MM.1S (cell line): ENCODE data around the gene LOXHD1.

Experiments used
- DNase-seq: peaks from one replicate; pipeline ENCODE4 v3.0.0-alpha.2; 2015
- H2AFZ ChIP-seq: fragments of 300-600 bp; sonication (generic); 2 replicates; pipeline ENCODE4 v1.6.0; 2016; ENCODE audit warnings: antibody characterized with exemption, low read length
- H3F3A ChIP-seq: fragments of 300-600 bp; sonication (generic); 2 replicates; pipeline ENCODE4 v1.6.1; 2016; ENCODE audit warnings: mild to moderate bottlenecking, antibody characterized with exemption, low read length, moderate library complexity, mixed read lengths; ENCODE audit not compliant: insufficient read depth
- H3K27ac ChIP-seq: fragments of 300-600 bp; sonication (generic); 2 replicates; pipeline ENCODE4 v1.5.1; 2016; ENCODE audit warnings: mild to moderate bottlenecking, low read length
- H3K27me3 ChIP-seq: fragments of 300-600 bp; sonication (generic); replicated peaks from 2 replicates; pipeline ENCODE4 v1.6.0; 2016; ENCODE audit warnings: low read length; ENCODE audit not compliant: insufficient read depth
- H3K36me3 ChIP-seq: fragments of 300-600 bp; sonication (generic); replicated peaks from 2 replicates; pipeline ENCODE4 v1.6.1; 2016; ENCODE audit warnings: mild to moderate bottlenecking, low read length, mixed read lengths; ENCODE audit not compliant: insufficient read depth
- H3K4me1 ChIP-seq: fragments of 300-600 bp; sonication (generic); 2 replicates; pipeline ENCODE4 v1.6.1; 2016; ENCODE audit warnings: low read length, mixed read lengths
- H3K4me2 ChIP-seq: fragments of 300-600 bp; sonication (generic); 2 replicates; pipeline ENCODE4 v1.6.0; 2016; ENCODE audit warnings: low read depth, low read length
- H3K4me3 ChIP-seq: fragments of 300-600 bp; sonication (generic); 2 replicates; pipeline ENCODE4 v1.5.1; 2016; ENCODE audit warnings: low read length, mixed read lengths
- H3K79me2 ChIP-seq: fragments of 300-600 bp; sonication (generic); 2 replicates; pipeline ENCODE4 v1.6.1; 2016; ENCODE audit warnings: mixed run types, low read length, mixed read lengths
- H3K9ac ChIP-seq: fragments of 300-600 bp; sonication (generic); 2 replicates; pipeline ENCODE4 v1.6.1; 2016; ENCODE audit warnings: low read length, mixed read lengths
- H3K9me2 ChIP-seq: fragments of 300-600 bp; sonication (generic); replicated peaks from 2 replicates; pipeline ENCODE4 v1.6.1; 2016; ENCODE audit warnings: mild to moderate bottlenecking, low read length, mixed read lengths; ENCODE audit not compliant: insufficient read depth
- H3K9me3 ChIP-seq: fragments of 300-600 bp; sonication (generic); replicated peaks from 2 replicates; pipeline ENCODE4 v1.6.1; 2016; ENCODE audit warnings: mild to moderate bottlenecking, low read length, mixed read lengths; ENCODE audit not compliant: insufficient read depth
- H4K20me1 ChIP-seq: fragments of 300-600 bp; sonication (generic); 2 replicates; pipeline ENCODE4 v1.6.1; 2016; ENCODE audit warnings: mild to moderate bottlenecking, low read length, moderate library complexity, mixed read lengths; ENCODE audit not compliant: insufficient read depth
- CTCF ChIP-seq: fragments of 300-600 bp; sonication (generic); IDR thresholded peaks from 2 replicates; pipeline ENCODE4 v1.5.1; 2016; ENCODE audit warnings: antibody characterized with exemption, low read length, mixed read lengths
- EZH2 ChIP-seq: fragments of 300-600 bp; sonication (generic); optimal IDR thresholded peaks from 2 replicates; pipeline ENCODE3; 2017; ENCODE audit warnings: low read depth, mild to moderate bottlenecking, antibody characterized with exemption, low read length, mixed read lengths
- EZH2phosphoT487 ChIP-seq: fragments of 300-600 bp; sonication (generic); IDR thresholded peaks from 2 replicates; pipeline ENCODE4 v1.6.1; 2018; ENCODE audit warnings: antibody characterized with exemption, low read length

LOXHD1 gene

DNA sequence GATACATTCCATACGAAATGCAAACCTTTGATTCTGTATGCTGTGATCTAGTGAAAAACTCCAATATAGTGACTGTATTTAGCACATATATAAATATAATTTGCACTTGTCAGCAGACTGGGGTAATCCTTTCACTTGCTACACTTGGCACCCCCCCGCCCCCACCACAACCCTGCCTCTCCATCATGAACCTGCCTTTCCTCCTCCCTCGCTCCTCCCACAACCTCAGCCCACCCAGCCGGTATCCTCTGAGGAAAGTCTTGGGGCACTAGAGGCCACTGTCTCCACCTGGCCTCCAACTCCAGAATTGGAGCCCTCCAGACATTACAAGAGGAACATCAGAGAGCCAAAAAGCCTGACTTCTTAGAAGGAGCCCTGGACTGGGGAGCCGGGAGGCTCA lies 196.3 kb downstream of the LOXHD1 start:
- Histone ChIP-seq H3K4me3 (no peak overlapping the region), H3K79me2 (no peaks in the 10 kb centered on the region), H3K27ac (no peak overlapping the region), H3K9me3 (no peaks in the 10 kb centered on the region), H3K36me3 (no peaks in the 10 kb centered on the region), H3F3A (no peaks in the 10 kb centered on the region), H4K20me1 (no peaks in the 10 kb centered on the region), H3K4me1 (no peaks in the 10 kb centered on the region), H2AFZ (no peak overlapping the region), H3K9ac (no peak overlapping the region), H3K27me3 (no peaks in the 10 kb centered on the region), H3K9me2 (no peaks in the 10 kb centered on the region), H3K4me2 (no peak overlapping the region)
- DNase-seq: no peak
- TF ChIP-seq EZH2phosphoT487 (no peak), CTCF (no peak), EZH2 (no peak)

- Histone ChIP-seq H3K4me2 (no peak overlapping the region), H3K9ac (no peak overlapping the region), H3K4me1 (no peaks in the 10 kb centered on the region), H3K79me2 (no peaks in the 10 kb centered on the region), H4K20me1 (no peaks in the 10 kb centered on the region), H2AFZ (no peak overlapping the region), H3K27me3 (no peaks in the 10 kb centered on the region), H3K9me3 (no peaks in the 10 kb centered on the region), H3K4me3 (no peak overlapping the region), H3K9me2 (no peaks in the 10 kb centered on the region), H3K36me3 (no peaks in the 10 kb centered on the region), H3F3A (no peaks in the 10 kb centered on the region), H3K27ac (no peak overlapping the region)
- DNase-seq: no peak
- TF ChIP-seq CTCF: no peak
- TF ChIP-seq EZH2: no peak
- TF ChIP-seq EZH2phosphoT487: no peak
Measured at GRCh38 chr18:46459789-46460455, 197.1 kb downstream of the LOXHD1 start.

DNA sequence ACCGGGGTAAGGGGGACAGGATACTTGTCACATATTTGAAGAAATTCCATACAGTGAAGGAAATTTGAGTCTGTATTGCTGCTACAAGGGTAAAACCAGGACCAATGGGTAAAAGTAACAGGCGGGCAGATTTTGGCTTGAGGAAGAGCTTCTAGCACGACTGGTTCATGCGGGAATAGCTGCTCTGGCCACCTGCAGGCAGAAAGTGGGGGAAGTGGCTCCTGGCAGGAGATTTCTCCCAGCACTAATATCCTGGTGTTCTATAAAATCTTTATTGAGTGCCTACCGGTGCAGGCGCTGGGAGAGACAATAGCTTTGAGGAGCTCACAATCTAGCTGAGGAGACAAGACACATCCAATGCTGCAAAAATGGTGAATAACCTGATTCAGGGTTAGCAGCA lies 198.5 kb downstream of the LOXHD1 start:
- H3K27me3 ChIP-seq: no peaks in the 10 kb centered on the region
- no peak for DNase-seq
- TF ChIP-seq EZH2phosphoT487 (no peak), CTCF (no peak), EZH2 (no peak)
- H3K36me3 ChIP-seq: no peaks in the 10 kb centered on the region
- no peaks in the 10 kb centered on the region for H4K20me1 ChIP-seq
- no peak overlapping the region for H2AFZ ChIP-seq
- H3K9me2 ChIP-seq: no peaks in the 10 kb centered on the region
- no peak overlapping the region for H3K4me3 ChIP-seq
- no peak overlapping the region for H3K4me2 ChIP-seq
- no peaks in the 10 kb centered on the region for H3F3A ChIP-seq
- no peaks in the 10 kb centered on the region for H3K4me1 ChIP-seq
- no peak overlapping the region for H3K27ac ChIP-seq
- H3K9ac ChIP-seq: no peak overlapping the region
- no peaks in the 10 kb centered on the region for H3K9me3 ChIP-seq
- H3K79me2 ChIP-seq: no peaks in the 10 kb centered on the region
